H1 (cell line): ENCODE results near the gene MMD. TPM values are rescaled to one million over a fixed set of nuclear protein-coding genes. Genes with fewer than 3 reads are reported as not detected.

Source experiments
- CTCF ChIA-PET: fragments of 300-600 bp; sonication (Branson Sonifier 250); formaldehyde crosslinking; loops from one replicate; lab custom pipeline; 2021; ENCODE audit not compliant: partially characterized antibody; lab: Charles Lee
- POLR2A ChIA-PET: fragments of 300-600 bp; sonication (Branson Sonifier 250); formaldehyde crosslinking; loops from one replicate; lab custom pipeline; 2021; ENCODE audit warnings: inconsistent platforms; ENCODE audit not compliant: partially characterized antibody; lab: Charles Lee
- DNase-seq, 2 experiments: peaks; one replicate each; pipeline versions ENCODE4 v3.0.0 to v3.0.0-alpha.2; 2010 to 2022; ENCODE audit warnings: low spot score in 2 of 2, low read depth in 1 of 2, mixed read lengths in 1 of 2
- FAIRE-seq: peaks from 2 replicates; lab custom pipeline; 2011; peaks lifted over from hg19 to GRCh38; lab: Jason Lieb, UNC
- H2AFZ ChIP-seq: 2 replicates; pipeline ENCODE4 v1.8.1; 2012; ENCODE audit warnings: low read length, inconsistent platforms
- H2AK5ac ChIP-seq: 2 replicates; pipeline ENCODE4 v1.6.1; 2013; ENCODE audit warnings: low read depth, low read length
- H2BK120ac ChIP-seq: replicated peaks from 2 replicates; pipeline ENCODE3; 2013; ENCODE audit warnings: low read depth, low read length, inconsistent platforms
- H2BK12ac ChIP-seq: 2 replicates; pipeline ENCODE4 v1.6.1; 2013; ENCODE audit warnings: low read depth, low read length
- H2BK15ac ChIP-seq: 2 replicates; pipeline ENCODE4 v1.6.1; 2013; ENCODE audit warnings: low read length
- H2BK20ac ChIP-seq: 2 replicates; pipeline ENCODE4 v1.6.1; 2013; ENCODE audit warnings: low read length
- H2BK5ac ChIP-seq: 2 replicates; pipeline ENCODE4 v1.6.1; 2013; ENCODE audit warnings: low read depth, low read length
- H3K14ac ChIP-seq: 2 replicates; pipeline ENCODE4 v1.6.1; 2013; ENCODE audit warnings: inconsistent platforms; ENCODE audit not compliant: insufficient read length
- H3K18ac ChIP-seq: 2 replicates; pipeline ENCODE4 v1.6.1; 2013; ENCODE audit warnings: low read length; ENCODE audit errors: extremely low read depth
- H3K23ac ChIP-seq: 2 replicates; pipeline ENCODE4 v1.6.1; 2013; ENCODE audit warnings: inconsistent platforms; ENCODE audit not compliant: insufficient read length
- H3K23me2 ChIP-seq: 2 replicates; pipeline ENCODE4 v1.6.1; 2013; ENCODE audit warnings: low read depth, low read length
- H3K27ac ChIP-seq: 2 replicates; pipeline ENCODE4 v1.6.1; 2011; ENCODE audit warnings: low read depth, low read length, inconsistent platforms
- H3K27me3 ChIP-seq, 4 experiments: replicated peaks in 1 of 4; 1 replicate in 1 of 4; 2 replicates in 3 of 4; pipeline versions ENCODE4 v1.6.1 to v1.8.1; 2011 to 2013; ENCODE audit warnings: low read length in 3 of 4, mild to moderate bottlenecking in 3 of 4, inconsistent platforms in 2 of 4, mixed read lengths in 2 of 4, moderate library complexity in 1 of 4; ENCODE audit not compliant: control insufficient read depth in 3 of 4, insufficient read depth in 3 of 4; ENCODE audit errors: extremely low read depth in 1 of 4
- H3K36me3 ChIP-seq, 4 experiments: 2 replicates each; pipeline versions ENCODE4 v1.6.1 to v1.8.1; 2011 to 2013; ENCODE audit warnings: mild to moderate bottlenecking in 4 of 4, low read length in 3 of 4, moderate library complexity in 2 of 4, control low read depth in 1 of 4, inconsistent platforms in 1 of 4; ENCODE audit not compliant: insufficient read depth in 4 of 4, control insufficient read depth in 2 of 4
- H3K4ac ChIP-seq: replicated peaks from 2 replicates; pipeline ENCODE3; 2013; ENCODE audit warnings: low read length, low read depth, mixed read lengths, inconsistent platforms; ENCODE audit not compliant: insufficient read length
- H3K4me1 ChIP-seq, 4 experiments: replicated peaks in 1 of 4; 1 replicate in 1 of 4; 2 replicates in 3 of 4; pipeline versions ENCODE4 v1.6.1 to v1.8.1; 2011 to 2013; ENCODE audit warnings: low read length in 3 of 4, inconsistent platforms in 2 of 4, mixed read lengths in 1 of 4; ENCODE audit not compliant: insufficient read depth in 4 of 4, control insufficient read depth in 3 of 4
- H3K4me2 ChIP-seq, 2 experiments: 2 replicates each; pipeline versions ENCODE4 v1.6.1 to v1.8.1; 2011 to 2013; ENCODE audit warnings: low read depth in 2 of 2, low read length in 2 of 2, control low read depth in 1 of 2, inconsistent platforms in 1 of 2, mild to moderate bottlenecking in 1 of 2; ENCODE audit not compliant: insufficient read depth in 1 of 2
- H3K4me3 ChIP-seq, 4 experiments: fragments of 200-600, 300-600 bp in 1 of 4; sonication (generic), shearing (Covaris generic), sonication (Bioruptor Twin) in 1 of 4; 2 replicates each; pipeline versions ENCODE4 v1.5.1 to v1.8.1; 2011 to 2016; ENCODE audit warnings: low read length in 4 of 4, low read depth in 3 of 4, control low read depth in 2 of 4, inconsistent platforms in 2 of 4, mild to moderate bottlenecking in 2 of 4, mixed read lengths in 1 of 4, moderate library complexity in 1 of 4; ENCODE audit not compliant: insufficient read depth in 2 of 4; ENCODE audit errors: extremely low read depth in 1 of 4
- H3K56ac ChIP-seq: replicated peaks from 2 replicates; pipeline ENCODE3; 2013; ENCODE audit warnings: low read depth, mild to moderate bottlenecking, mixed read lengths, low read length, inconsistent platforms; ENCODE audit not compliant: insufficient read length
- H3K79me1 ChIP-seq: 2 replicates; pipeline ENCODE4 v1.6.1; 2013; ENCODE audit warnings: low read depth, low read length, control low read depth
- H3K79me2 ChIP-seq, 2 experiments: 2 replicates each; pipeline versions ENCODE4 v1.6.1 to v1.8.1; 2012 to 2013; ENCODE audit warnings: low read length in 2 of 2, mild to moderate bottlenecking in 2 of 2, inconsistent platforms in 1 of 2; ENCODE audit not compliant: insufficient read depth in 2 of 2, control insufficient read depth in 1 of 2
- H3K9ac ChIP-seq, 4 experiments: replicated peaks in 1 of 4; 1 replicate in 1 of 4; 2 replicates in 3 of 4; pipeline versions ENCODE4 v1.6.1 to v1.8.1; 2011 to 2013; ENCODE audit warnings: low read depth in 3 of 4, low read length in 3 of 4, control low read depth in 2 of 4, mild to moderate bottlenecking in 2 of 4, moderate library complexity in 2 of 4, inconsistent platforms in 1 of 4; ENCODE audit errors: extremely low read depth in 1 of 4
- H3K9me3 ChIP-seq, 2 experiments: 2 replicates each; pipeline versions ENCODE4 v1.6.1 to v1.8.1; 2012 to 2013; ENCODE audit warnings: mild to moderate bottlenecking in 2 of 2, moderate library complexity in 2 of 2, control low read depth in 1 of 2, inconsistent platforms in 1 of 2, low read depth in 1 of 2, low read length in 1 of 2, mixed read lengths in 1 of 2; ENCODE audit not compliant: insufficient read depth in 2 of 2
- H4K20me1 ChIP-seq, 2 experiments: replicated peaks in 1 of 2; 2 replicates each; pipeline versions ENCODE3 to v1.8.1; 2011 to 2013; ENCODE audit warnings: inconsistent platforms in 2 of 2, low read length in 2 of 2, mild to moderate bottlenecking in 1 of 2; ENCODE audit not compliant: insufficient read depth in 2 of 2, control insufficient read depth in 1 of 2
- H4K5ac ChIP-seq: 2 replicates; pipeline ENCODE4 v1.6.1; 2013; ENCODE audit warnings: low read length, low read depth, mixed read lengths, inconsistent platforms; ENCODE audit not compliant: insufficient read length
- H4K8ac ChIP-seq: 2 replicates; pipeline ENCODE4 v1.8.0; 2013; ENCODE audit warnings: mild to moderate bottlenecking, moderate library complexity, low read length, inconsistent platforms; ENCODE audit not compliant: insufficient read depth; ENCODE audit errors: extremely low read depth
- H4K91ac ChIP-seq: replicated peaks from 2 replicates; pipeline ENCODE3; 2013; ENCODE audit warnings: low read length, mixed read lengths, inconsistent platforms; ENCODE audit not compliant: insufficient read length
- ASH2L ChIP-seq: fragments of 200-600, 300-600 bp; sonication (generic); IDR thresholded peaks from one replicate; pipeline ENCODE4 v1.7.1; 2017; ENCODE audit warnings: low read length
- CHD1 ChIP-seq: IDR thresholded peaks from 2 replicates; pipeline ENCODE4 v1.6.1; 2012; ENCODE audit warnings: low read depth, low read length, improper control_type of control experiment
- EP300 ChIP-seq, 2 experiments: IDR thresholded peaks; 1 replicate in 1 of 2; 2 replicates in 1 of 2; pipeline ENCODE4 v1.6.1; 2011 to 2012; ENCODE audit warnings: low read depth in 2 of 2, low read length in 2 of 2, mild to moderate bottlenecking in 2 of 2, borderline replicate concordance in 1 of 2, inconsistent platforms in 1 of 2, moderate library complexity in 1 of 2
- EZH2 ChIP-seq: fragments of 200-600 bp; sonication (generic); IDR thresholded peaks from 2 replicates; pipeline ENCODE4 v1.7.1; 2012; ENCODE audit warnings: low read depth, mild to moderate bottlenecking, moderate library complexity, low read length, inconsistent platforms; ENCODE audit not compliant: severe bottlenecking
- KDM4A ChIP-seq: IDR thresholded peaks from one replicate; pipeline ENCODE4 v1.7.1; 2012; ENCODE audit warnings: low read depth, mild to moderate bottlenecking, moderate library complexity, low read length, inconsistent platforms; ENCODE audit not compliant: severe bottlenecking
- RNF2 ChIP-seq: fragments of 200-900, 300-1000 bp; sonication (generic); IDR thresholded peaks from 2 replicates; pipeline ENCODE4 v1.7.1; 2016; ENCODE audit warnings: borderline replicate concordance, low read depth, mild to moderate bottlenecking, antibody characterized with exemption, low read length; ENCODE audit not compliant: poor library complexity, severe bottlenecking; ENCODE audit errors: missing control alignments
- SP2 ChIP-seq: IDR thresholded peaks from 2 replicates; pipeline ENCODE4 v1.6.1; 2012; ENCODE audit warnings: mild to moderate bottlenecking, low read length, inconsistent platforms
- SUZ12 ChIP-seq: fragments of 200-600 bp; sonication (generic); IDR thresholded peaks from 2 replicates; pipeline ENCODE4 v1.6.1; 2012; ENCODE audit warnings: mild to moderate bottlenecking, inconsistent platforms, low read length, moderate library complexity, mixed read lengths
- YY1 ChIP-seq: IDR thresholded peaks from 2 replicates; pipeline ENCODE4 v1.6.1; 2011; ENCODE audit warnings: low read depth, mild to moderate bottlenecking, low read length
- WGBS, 2 experiments: shearing (Covaris generic) in 1 of 2; methylation state at CpG; one replicate each; pipeline versions ENCODE4 v1.1.6 to v1.1.7; 2013 to 2015; ENCODE audit warnings: low lambda C conversion rate in 2 of 2, mixed read lengths in 2 of 2, inconsistent platforms in 1 of 2, low coverage in 1 of 2, missing lambda C conversion rate in 1 of 2; ENCODE audit not compliant: insufficient replicate concordance in 2 of 2, insufficient coverage in 1 of 2, insufficient read length in 1 of 2; ENCODE audit errors: extremely low coverage in 1 of 2, missing lambda C conversion rate in 1 of 2; 5-methylcytosine and 5-hydroxymethylcytosine counted together
- polyA plus RNA-seq, 7 experiments: library from polyadenylated mRNA; depleted of rRNA in 3 of 7; stranded (reverse) in 5 of 7; unstranded in 2 of 7; fragments of >200 nt in 5 of 7; fragments of 200-250 nt in 2 of 7; gene quantifications; 1 replicate in 5 of 7; 2 replicates in 1 of 7; 4 replicates in 1 of 7; pipeline versions ENCODE4 v1.2.1 to v1.2.3, GENCODE V29; 2011 to 2013; ENCODE audit warnings: missing spikeins in 2 of 7, mixed read lengths in 2 of 7
- total RNA-seq: library from RNA; stranded (reverse); fragmentation: NEBNext Ultra II Directional; extraction: Animal tissue kit (Norgen Biotek cat#: 25700); gene quantifications from 2 replicates; pipeline ENCODE4 v1.2.1, GENCODE V29; 2021

The MMD gene
- total and polyA plus RNA-seq, 2 of the 8 experiments (the other 6 are each of a cell fraction or from before 2014, with no cell fraction given), result 28.2 to 37.8 TPM

DNA sequence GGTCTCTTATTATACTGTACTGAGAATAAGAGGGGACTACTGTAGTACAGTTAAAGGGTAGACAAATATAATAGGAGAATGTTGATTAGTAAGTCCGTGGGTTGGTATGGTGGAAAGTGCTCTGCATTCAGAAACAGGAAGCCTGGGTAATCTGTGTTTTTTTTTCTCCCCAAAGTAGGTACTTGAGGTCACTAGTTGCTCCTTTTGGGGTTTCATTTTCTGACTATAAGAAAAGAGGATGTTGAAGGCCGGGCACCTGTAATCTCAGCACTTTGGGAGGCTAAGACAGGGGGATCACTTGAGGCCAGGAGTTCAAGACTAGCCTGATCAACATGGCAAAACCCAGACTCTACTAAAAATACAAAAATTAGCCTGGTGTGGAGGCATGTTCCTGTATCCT lies 42.0 kb upstream of the MMD start:
- no peak overlapping the region for H3K56ac ChIP-seq
- no peaks in the 10 kb centered on the region for H4K20me1 ChIP-seq
- no peak overlapping the region for H2BK15ac ChIP-seq
- no peaks in the 10 kb centered on the region; the same call in 1 of the 2 replicates for H3K23me2 ChIP-seq
- no peak overlapping the region for H4K5ac ChIP-seq
- FAIRE-seq, result no peak
- no peak overlapping the region for H2BK5ac ChIP-seq
- ChIA-PET POLR2A (no interaction called here), CTCF (no interaction called here)
- no peak overlapping the region for H2AFZ ChIP-seq
- no peaks in the 10 kb centered on the region for H3K27me3 ChIP-seq
- no peaks in the 10 kb centered on the region for H3K79me1 ChIP-seq
- no peak overlapping the region for H4K8ac ChIP-seq
- no peak overlapping the region for H3K4ac ChIP-seq
- H2BK20ac ChIP-seq, result no peak overlapping the region
- no peak overlapping the region for H3K4me2 ChIP-seq
- H4K91ac ChIP-seq, result no peak overlapping the region
- no peak overlapping the region for H3K9ac ChIP-seq
- peaks cover 0 to 4% of the 10 kb centered on the region in 2 experiments; a peak in 1 of 4 replicates for H3K9me3 ChIP-seq
- H3K14ac ChIP-seq, result no peak overlapping the region
- peaks cover 3 to 5% (median 3%) of the 10 kb centered on the region in 4 experiments; a peak in 6 of 7 replicates for H3K4me1 ChIP-seq
- no peak overlapping the region for H3K18ac ChIP-seq
- no peaks in the 10 kb centered on the region for H3K36me3 ChIP-seq
- no peak for DNase-seq
- H3K23ac ChIP-seq, result no peak overlapping the region
- H2BK120ac ChIP-seq, result no peak overlapping the region
- H3K79me2 ChIP-seq, result no peaks in the 10 kb centered on the region
- no peak overlapping the region for H3K4me3 ChIP-seq
- H3K27ac ChIP-seq, result no peak overlapping the region
- no peak overlapping the region for H2AK5ac ChIP-seq
- H2BK12ac ChIP-seq, result no peak overlapping the region
- WGBS, 2 experiments, result 78% methylated on average over 2 of the region's 2 CpGs; no CpG with 5 or more reads in 1 of the 2 experiments
- TF ChIP-seq CHD1 (no peak), EP300 (IDR thresholded peaks at IDR 0.05; ENCODE audit: borderline replicate concordance in 1 of 2, low read depth in 2 of 2, low read length in 2 of 2) (no peak), YY1 (no peak), SUZ12 (no peak), ASH2L (no peak), SP2 (no peak), KDM4A (no peak), EZH2 (no peak), RNF2 (no peak)
